GM18520 (cell line): ENCODE measurements around the gene FOLR3.
"Not testable (repeated sequence)": the region's sequence is repeated elsewhere in the genome, so short reads cannot be mapped to it uniquely, and the experiment has no call there.

Experiments
- ATAC-seq: cut with Tn5 transposase; IDR thresholded peaks from one replicate; pipeline ENCODE4 v1.9.1; 2021; ENCODE audit not compliant: unreplicated experiment

The FOLR3 gene

DNA sequence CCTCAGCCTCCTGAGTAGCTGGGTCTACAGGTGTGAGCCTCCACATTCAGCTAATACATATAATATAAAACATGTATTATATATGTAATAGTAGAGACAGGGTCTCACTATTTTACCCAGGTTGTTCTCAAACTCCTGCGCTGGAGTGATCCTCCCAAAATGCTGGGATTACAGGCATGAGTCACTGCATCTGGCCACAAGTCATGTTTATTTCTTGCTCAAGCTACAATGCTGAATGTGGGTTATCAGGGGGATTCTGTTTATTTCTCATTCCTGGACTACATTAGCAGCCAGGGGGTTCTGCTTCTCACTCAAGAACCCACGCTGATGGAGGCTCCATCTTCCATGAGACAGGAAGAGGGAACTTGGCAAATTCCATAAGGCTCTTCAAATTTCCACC, 24.8 kb downstream of the FOLR3 start:
- no peak for ATAC-seq

DNA sequence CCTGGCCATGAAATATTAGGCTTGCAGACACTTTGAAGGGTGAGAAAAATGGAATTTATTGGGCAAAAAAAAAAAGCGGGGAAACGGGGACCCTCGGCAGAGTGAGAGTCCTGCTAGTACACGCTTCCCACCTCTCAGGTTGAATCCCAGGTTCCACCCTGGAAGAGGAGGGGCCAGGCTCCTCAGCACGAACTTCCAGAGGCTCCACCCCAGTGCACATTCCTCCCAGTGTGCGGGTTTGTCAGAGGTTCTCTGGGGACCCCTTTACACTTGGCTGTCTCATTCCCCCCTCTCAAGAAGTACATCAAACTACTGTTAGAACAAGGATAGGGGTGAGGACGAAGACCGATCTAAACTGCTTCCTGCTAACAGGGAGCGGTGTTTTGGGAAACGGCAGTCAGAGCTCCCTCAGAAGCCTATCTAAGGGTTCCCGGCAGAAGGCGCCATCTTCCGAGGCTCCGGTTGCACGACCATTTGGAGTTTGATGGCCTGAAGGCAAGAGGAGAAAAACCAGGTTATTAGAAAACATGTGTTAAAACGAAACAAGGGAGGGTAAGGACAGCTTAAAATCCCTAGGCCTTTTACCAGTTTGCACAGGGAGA, 27.5 kb downstream of the FOLR3 start:
- no peak for ATAC-seq

DNA sequence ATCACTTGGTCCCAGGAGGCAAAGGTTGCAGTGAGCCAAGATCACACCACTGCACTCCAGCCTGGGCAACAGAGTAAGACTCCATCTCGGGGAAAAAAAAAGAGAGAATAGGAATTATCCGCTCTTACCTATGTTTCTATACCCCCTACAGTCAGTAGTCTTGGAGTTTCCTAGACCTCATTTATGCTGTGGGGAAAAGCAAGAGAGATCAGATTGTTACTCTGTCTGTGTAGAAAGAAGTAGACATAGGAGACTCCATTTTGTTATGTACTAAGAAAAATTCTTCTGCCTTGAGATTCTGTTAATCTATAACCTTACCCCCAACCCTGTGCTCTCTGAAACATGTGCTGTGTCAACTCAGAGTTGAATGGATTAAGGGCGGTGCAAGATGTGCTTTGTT, 28.7 kb downstream of the FOLR3 start:
- ATAC-seq, result not testable (repeated sequence)

DNA sequence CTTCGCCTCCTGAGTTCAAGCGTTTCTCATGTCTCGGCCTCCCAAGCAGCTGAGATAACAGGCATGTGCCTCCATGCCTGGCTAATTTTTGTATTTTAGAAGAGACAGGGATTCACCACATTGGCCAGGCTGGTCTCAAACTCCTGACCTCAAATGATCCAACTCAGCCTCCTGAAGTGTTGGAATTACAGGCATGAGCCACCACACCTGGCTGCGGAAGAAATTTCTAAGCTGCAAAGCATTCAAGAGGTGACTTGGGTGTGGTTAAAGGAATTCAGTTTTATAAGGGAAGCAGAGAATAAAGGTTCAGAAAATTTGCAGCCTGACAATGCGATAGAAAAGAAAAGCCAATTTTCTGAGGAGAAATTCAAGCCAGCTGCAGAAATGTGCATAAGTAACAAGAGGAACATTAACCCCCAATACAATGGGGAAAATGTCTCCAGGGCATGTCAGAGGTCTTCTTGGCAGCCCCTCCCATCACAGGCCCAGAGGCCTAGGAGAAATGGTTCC, 33.6 kb downstream of the FOLR3 start:
- ATAC-seq, result not testable (repeated sequence)

DNA sequence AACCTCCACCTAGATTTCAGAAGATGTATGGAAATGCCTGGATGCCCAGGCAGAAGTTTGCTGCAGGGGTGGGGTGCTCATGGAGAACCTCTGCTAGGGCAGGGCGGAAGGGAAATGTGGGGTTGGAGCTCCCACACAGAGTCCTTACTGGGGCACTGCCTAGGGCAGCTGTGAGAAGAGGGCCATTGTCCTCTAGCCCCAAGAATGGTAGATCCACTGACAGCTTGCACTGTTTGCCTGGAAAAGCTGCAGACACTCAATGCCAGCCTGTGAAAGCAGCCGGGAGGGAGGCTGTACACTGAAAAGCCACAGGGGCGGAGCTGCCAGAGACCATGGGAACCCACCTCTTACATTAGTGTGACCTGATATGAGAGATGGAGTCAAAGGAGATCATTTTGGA, 34.2 kb downstream of the FOLR3 start:
- ATAC-seq, result not testable (repeated sequence)

DNA sequence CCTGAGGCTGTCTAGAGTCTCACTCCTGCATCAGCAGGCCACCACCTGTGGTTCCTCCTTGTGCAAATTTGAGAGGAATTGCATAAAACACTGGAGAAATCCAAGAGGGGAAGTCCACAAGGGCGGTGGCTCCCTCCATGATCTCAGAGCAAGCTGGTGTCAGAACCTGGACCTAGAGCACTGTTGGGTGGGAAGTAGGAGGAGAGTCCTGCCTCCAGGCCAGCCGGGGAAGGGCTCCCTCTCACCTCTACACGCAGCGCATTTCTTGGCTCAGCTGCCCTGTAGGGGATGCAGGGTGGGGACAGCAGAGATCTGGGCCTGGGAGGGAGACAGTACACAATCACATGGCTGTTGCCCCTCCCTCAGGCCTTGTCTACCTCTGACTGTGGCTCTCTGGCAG, 36.5 kb downstream of the FOLR3 start:
- not testable (repeated sequence) for ATAC-seq

DNA sequence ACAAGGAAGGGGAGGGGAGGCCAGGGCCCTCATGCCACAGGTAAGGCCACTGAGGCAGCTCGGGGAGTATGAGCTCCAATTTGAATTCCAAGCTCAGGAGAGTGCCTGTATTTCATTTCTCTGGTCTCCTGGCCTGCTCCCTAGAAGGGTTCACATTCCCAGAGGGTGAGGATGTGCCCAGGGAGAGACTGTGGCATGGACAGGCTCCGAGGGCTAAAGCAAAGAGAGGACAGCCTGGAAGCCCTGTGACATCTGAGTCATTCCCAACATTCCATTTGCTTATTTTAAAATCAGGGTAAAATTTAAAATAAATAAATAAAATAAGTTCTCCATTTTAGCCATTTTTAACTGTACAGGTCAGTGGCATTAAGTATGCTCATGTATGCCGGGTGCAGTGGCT, 37.8 kb downstream of the FOLR3 start:
- no peak for ATAC-seq

DNA sequence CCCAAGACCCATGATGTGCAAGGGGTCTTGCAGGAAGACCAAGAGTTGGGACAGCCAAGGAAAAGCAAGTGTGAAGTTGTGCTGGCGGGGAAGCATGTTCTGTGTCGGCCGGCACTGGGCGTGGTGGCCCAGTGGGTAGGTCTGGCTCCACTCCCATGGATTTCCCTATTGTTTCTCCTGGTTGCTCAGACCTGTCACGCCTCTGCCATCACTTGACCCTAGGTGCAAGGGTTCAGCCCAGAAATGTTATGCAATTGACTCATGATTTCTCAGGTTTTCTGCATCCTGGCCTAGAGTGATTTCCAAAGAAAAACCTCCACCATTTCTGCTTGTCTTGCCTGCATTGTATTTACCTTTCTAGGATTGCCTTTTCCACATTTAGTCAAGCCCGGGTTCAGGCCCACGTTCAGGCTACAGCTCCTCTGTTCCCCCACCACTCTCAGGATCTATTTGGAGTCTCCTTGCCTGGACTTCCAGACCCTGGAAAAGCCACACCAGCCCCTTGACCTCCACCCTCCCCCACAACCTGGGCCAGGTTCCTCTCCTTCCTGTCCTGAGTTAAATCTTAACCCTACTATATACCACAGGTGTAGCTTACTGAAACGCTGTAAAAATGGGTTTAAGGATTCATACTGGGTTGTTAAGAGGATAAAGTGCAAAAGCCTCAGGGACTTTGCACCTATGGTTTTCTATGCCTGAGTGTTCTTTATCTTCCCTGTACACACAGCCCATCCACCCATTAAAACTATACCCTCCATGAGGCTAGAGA, 39.0 kb downstream of the FOLR3 start:
- no peak for ATAC-seq

DNA sequence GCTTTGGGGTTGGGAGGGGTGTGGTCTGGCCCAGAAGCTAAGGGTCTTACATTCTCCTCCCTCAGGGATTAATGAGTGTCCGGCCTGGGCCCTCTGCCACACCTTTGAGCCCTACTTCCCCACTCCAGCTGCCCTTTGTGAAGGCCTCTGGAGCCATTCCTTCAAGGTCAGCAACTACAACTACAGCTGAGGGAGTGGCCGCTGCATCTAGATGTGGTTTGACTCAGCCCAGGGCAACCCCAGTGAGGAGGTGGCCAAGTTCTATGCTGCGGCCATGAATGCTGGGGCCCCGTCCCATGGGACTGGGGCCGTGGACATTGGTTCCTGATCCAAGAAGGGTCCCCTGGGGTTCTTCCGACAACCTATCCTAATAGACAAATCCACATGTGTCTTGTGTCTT, 42.1 kb downstream of the FOLR3 start:
- no peak for ATAC-seq

DNA sequence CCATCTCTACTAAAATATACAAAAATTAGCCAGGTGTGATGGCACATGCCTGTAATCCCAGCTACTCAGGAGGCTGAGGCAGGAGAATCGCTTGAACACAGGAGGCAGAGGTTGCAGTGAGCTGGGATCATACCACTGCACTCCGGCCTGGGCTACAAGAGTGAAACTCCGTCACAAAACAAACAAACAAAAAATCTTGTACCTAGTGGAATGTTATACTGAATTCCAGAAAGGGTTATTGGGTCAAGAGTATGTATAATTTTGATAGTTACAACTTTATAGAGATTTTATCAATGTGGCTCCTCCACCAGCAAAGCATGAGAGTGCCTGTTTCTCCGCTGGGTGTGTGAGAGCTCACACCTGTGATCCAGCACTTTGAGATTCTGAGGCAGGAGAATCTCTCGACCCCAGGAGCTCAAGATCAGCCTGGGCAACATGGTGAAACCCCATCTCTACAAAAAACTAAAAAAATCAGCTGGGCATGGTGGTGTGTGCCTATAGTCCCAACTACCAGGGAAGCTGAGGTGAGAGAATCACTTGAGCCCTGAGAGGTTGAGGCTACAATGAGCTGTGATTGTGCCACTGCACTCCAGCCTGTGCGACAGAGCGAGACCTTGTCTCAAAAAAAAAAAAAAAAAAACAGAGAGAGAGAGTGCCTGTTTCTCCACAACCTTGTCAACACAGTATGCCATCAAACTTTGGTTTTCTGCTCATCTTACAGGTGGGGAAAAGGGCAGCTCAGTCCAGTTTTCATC, 43.7 kb downstream of the FOLR3 start:
- no peak for ATAC-seq

DNA sequence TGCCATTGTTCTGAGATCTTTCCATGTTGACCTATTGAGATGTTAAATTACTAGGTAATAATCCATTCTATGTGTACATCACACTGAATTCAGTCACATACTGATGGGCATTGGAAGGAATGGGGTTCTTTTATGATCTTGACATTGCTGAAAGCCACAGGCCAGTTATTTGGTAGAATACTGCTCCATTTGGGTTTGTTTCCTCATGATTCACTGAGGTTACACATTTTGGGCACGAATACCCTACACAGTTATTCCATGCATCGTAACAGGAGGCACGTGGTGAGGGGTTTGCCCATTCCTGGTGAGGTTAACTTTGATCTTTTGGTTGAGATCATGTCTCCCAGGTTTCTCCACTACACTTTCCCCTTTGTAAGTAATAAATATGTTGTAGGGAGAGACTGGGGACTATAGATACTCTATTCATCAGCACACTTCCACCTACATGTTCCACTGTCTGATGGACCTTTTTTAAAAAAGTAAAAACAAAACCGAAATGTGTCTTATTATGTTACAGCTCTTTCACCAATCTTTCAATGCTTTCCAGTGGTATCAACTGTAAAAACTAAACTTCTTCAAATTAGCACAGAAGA, 44.4 kb downstream of the FOLR3 start:
- no peak for ATAC-seq

DNA sequence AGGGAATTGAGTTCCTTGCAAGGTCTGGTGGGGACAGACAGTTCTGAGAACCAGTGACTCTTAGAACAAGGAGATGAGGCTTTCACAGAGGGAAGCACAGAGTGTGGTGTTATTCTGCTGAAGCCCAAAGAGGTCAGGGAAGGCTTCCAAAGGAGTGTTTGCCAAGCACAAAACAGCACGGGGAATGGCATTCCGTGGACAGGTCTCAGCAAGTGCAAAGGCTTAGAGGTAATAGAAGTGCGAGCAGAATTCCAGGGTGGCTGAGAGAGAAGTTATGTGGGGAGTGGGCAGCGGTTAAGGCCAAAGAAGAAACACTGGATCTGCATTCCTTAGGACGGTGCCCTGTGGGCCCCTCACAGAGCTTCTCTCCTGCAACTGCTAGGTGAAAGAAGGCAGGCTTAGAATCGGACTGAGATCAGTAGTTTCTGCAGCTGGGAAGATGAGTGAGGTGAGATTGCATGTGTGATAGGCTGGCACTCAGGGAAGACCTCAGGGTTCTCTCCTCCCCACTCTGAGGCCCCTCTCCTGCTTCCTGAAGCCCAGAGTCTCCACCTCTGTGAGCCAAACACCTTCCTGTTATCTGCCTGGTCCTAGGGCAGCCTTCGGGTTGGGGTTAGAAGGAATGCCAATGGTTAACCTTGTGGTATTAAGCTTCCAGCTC, 45.5 kb downstream of the FOLR3 start:
- not testable (repeated sequence) for ATAC-seq

DNA sequence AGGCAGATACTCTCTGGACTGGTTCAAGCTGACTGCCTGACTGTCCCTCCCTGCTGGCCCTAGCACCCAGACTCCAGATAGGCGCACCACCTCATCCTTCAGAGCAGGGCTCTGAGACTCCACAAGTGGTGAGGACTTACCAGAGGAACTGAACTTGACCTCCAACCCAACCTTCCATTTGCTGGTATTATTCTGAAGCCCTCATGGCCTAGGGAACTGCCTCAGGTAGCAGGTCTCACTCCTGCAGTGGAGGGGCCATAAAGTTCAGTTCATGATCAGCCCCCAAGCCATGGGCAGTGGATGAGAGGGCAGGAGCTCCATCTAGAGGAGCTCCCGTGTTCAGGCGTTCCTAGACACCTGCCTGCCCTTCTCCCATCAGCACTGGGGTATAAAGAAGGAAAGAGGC, 46.0 kb downstream of the FOLR3 start:
- not testable (repeated sequence) for ATAC-seq

DNA sequence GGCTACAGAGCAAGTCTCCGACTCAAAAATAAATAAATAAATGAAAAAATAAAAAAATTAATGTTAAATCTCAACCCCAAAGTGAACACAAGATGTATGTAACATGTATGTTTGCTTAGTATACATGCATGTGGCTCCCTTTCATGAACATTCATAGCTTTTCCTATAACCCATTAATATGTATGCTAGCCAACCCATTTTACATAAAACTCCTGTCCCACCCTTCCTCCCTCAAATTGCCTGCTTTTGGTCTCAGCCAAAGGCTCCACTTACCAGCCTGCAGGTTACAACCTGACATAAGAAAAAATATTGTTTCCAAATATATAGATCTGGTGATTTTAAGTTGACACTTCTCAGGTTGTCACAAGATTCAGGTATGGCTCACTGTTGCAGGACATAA, 52.7 kb downstream of the FOLR3 start:
- ATAC-seq, result no peak
